HG03442 (cell line): Measurements from ENCODE around the gene SCAP.
"Not testable (repeated sequence)": the region's sequence is repeated elsewhere in the genome, so short reads cannot be mapped to it uniquely, and the experiment has no call there.

Experiments used
- ATAC-seq: cut with Tn5 transposase; IDR thresholded peaks from one replicate; pipeline ENCODE4 v1.9.1; 2021; ENCODE audit warnings: mild to moderate bottlenecking, moderate library complexity; ENCODE audit not compliant: unreplicated experiment

SCAP gene

GRCh38 chr3:47370020-47370419 lies 105.7 kb downstream of the SCAP start:
- not testable (repeated sequence) for ATAC-seq

- no peak for ATAC-seq
Observed at GRCh38 chr3:47367631-47368030, 108.1 kb downstream of the SCAP start.

- ATAC-seq = no peak
Observed at GRCh38 chr3:47366833-47367232, 108.9 kb downstream of the SCAP start.

- ATAC-seq = no peak
Observed at GRCh38 chr3:47365213-47366153, 110.3 kb downstream of the SCAP start.
